ENCODE measurements around the gene ETNK1. TPM values are rescaled to one million over a fixed set of nuclear protein-coding genes. Genes with fewer than 3 reads are reported as not detected.

Gene ETNK1
- polyA plus RNA-seq, 2 of the 4 experiments (the other 2 are of a cell fraction), result 20.9 to 52.7 TPM

DNA sequence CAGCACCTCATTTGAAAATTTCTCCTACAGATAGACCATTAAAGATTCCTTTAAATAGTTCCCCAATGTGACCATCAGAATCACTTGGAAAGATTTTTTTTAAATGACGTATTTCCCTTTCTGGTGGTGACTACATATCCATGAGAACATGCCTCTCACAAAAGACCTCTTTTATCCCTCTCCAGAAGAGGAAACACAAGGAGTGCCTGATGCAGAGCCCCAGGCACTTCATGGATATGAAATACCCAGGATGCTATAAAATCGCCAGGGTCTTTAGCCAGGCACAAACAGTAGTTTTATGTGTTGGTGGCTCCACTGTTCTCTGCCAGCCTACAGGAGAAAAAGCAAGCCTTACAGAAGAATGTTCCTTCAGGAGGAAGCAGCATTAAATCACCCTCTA, 97.1 kb downstream of the ETNK1 start:
- 64% methylated on average over 2 of the region's 2 CpGs for WGBS (ENCODE audit: missing lambda C conversion rate)
- CTCF ChIA-PET, result no interaction called here
- H3K9me3 ChIP-seq, result no peaks in the 10 kb centered on the region
- FAIRE-seq (no peak), ATAC-seq (no peak), DNase-seq (ENCODE audit: low read depth in 1 of 2, low spot score in 1 of 2) (no peak)
- TF ChIP-seq EHMT2 (IDR thresholded peaks at IDR 0.05; ENCODE audit: low read depth) (no peak), KDM1A (IDR thresholded peaks at IDR 0.05; ENCODE audit: low read depth) (no peak), CEBPB (IDR thresholded peaks at IDR 0.05) (no peak), RAD21 (conservative IDR thresholded peaks at IDR 0.05 in 1 of 2, IDR thresholded peaks at IDR 0.05 in 1 of 2) (no peak), RFX5 (IDR thresholded peaks at IDR 0.05) (no peak), FOSB (CRISPR knock-in tag; IDR thresholded peaks at IDR 0.05) (no peak), MAFK (IDR thresholded peaks at IDR 0.05; ENCODE audit: partially characterized antibody) (no peak), TFCP2L1 (CRISPR knock-in tag; IDR thresholded peaks at IDR 0.05) (no peak), HOXA7 (CRISPR knock-in tag; IDR thresholded peaks at IDR 0.05) (no peak), ESRRA (IDR thresholded peaks at IDR 0.05; ENCODE audit: borderline replicate concordance, low read length) (no peak)
- H3K27ac ChIP-seq, result no peak overlapping the region
- no peak overlapping the region for H3K4me2 ChIP-seq
- H3K4me3 ChIP-seq, result no peak overlapping the region
- no peaks in the 10 kb centered on the region for H3K4me1 ChIP-seq
- POLR2A ChIA-PET, result no interaction called here

DNA sequence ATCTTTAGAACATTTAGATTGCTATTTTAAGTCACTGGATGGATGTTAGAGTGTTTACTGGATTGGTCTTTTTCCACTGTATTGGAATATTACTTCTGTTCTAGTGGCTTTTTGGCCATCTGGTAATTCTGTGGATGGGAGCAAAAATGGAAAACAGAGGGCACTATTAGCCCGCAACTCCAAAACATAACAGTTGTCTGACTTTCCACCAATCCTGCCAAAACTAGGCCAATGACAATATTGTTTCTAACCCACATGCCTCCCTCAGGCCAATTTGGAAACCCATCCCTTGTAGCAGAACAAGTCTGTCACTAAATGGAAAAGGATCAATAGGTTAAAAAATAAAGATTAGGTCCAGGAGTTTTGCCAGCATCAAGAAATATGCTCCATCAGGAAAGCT, 97.8 kb downstream of the ETNK1 start:
- TF ChIP-seq HDAC2 (IDR thresholded peaks at IDR 0.05), result no peak
- TF ChIP-seq SREBF2 (IDR thresholded peaks at IDR 0.05), result no peak
- TF ChIP-seq HOXA7 (CRISPR knock-in tag; IDR thresholded peaks at IDR 0.05), result no peak
- TF ChIP-seq SMC3 (IDR thresholded peaks at IDR 0.05), result no peak
- TF ChIP-seq RARB (CRISPR knock-in tag; IDR thresholded peaks at IDR 0.05), result no peak
- TF ChIP-seq, protein P1, sequence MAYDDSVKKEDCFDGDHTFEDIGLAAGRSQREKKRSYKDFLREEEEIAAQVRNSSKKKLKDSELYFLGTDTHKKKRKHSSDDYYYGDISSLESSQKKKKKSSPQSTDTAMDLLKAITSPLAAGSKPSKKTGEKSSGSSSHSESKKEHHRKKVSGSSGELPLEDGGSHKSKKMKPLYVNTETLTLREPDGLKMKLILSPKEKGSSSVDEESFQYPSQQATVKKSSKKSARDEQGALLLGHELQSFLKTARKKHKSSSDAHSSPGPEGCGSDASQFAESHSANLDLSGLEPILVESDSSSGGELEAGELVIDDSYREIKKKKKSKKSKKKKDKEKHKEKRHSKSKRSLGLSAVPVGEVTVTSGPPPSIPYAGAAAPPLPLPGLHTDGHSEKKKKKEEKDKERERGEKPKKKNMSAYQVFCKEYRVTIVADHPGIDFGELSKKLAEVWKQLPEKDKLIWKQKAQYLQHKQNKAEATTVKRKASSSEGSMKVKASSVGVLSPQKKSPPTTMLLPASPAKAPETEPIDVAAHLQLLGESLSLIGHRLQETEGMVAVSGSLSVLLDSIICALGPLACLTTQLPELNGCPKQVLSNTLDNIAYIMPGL (CRISPR knock-in tag; IDR thresholded peaks at IDR 0.05; ENCODE audit: borderline replicate concordance), result no peak
- TF ChIP-seq GATA3 (IDR thresholded peaks at IDR 0.05; ENCODE audit: borderline replicate concordance), result no peak
- no peak for TF ChIP-seq NR3C1 (IDR thresholded peaks at IDR 0.05)
- TF ChIP-seq, protein P2, sequence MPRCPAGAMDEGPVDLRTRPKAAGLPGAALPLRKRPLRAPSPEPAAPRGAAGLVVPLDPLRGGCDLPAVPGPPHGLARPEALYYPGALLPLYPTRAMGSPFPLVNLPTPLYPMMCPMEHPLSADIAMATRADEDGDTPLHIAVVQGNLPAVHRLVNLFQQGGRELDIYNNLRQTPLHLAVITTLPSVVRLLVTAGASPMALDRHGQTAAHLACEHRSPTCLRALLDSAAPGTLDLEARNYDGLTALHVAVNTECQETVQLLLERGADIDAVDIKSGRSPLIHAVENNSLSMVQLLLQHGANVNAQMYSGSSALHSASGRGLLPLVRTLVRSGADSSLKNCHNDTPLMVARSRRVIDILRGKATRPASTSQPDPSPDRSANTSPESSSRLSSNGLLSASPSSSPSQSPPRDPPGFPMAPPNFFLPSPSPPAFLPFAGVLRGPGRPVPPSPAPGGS (IDR thresholded peaks at IDR 0.05), result no peak
- no peak for TF ChIP-seq CHD4 (IDR thresholded peaks at IDR 0.05; ENCODE audit: borderline replicate concordance)
- TF ChIP-seq, protein P3, sequence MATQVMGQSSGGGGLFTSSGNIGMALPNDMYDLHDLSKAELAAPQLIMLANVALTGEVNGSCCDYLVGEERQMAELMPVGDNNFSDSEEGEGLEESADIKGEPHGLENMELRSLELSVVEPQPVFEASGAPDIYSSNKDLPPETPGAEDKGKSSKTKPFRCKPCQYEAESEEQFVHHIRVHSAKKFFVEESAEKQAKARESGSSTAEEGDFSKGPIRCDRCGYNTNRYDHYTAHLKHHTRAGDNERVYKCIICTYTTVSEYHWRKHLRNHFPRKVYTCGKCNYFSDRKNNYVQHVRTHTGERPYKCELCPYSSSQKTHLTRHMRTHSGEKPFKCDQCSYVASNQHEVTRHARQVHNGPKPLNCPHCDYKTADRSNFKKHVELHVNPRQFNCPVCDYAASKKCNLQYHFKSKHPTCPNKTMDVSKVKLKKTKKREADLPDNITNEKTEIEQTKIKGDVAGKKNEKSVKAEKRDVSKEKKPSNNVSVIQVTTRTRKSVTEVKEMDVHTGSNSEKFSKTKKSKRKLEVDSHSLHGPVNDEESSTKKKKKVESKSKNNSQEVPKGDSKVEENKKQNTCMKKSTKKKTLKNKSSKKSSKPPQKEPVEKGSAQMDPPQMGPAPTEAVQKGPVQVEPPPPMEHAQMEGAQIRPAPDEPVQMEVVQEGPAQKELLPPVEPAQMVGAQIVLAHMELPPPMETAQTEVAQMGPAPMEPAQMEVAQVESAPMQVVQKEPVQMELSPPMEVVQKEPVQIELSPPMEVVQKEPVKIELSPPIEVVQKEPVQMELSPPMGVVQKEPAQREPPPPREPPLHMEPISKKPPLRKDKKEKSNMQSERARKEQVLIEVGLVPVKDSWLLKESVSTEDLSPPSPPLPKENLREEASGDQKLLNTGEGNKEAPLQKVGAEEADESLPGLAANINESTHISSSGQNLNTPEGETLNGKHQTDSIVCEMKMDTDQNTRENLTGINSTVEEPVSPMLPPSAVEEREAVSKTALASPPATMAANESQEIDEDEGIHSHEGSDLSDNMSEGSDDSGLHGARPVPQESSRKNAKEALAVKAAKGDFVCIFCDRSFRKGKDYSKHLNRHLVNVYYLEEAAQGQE (IDR thresholded peaks at IDR 0.05), result no peak
- no peak for TF ChIP-seq CEBPB (IDR thresholded peaks at IDR 0.05)
- TF ChIP-seq FOXS1 (CRISPR knock-in tag; IDR thresholded peaks at IDR 0.05), result no peak
- TF ChIP-seq ESRRA (IDR thresholded peaks at IDR 0.05; ENCODE audit: borderline replicate concordance, low read length), result no peak
- TF ChIP-seq ZC3H11A (IDR thresholded peaks at IDR 0.05), result no peak
- Histone ChIP-seq H3K27ac (no peak overlapping the region), H3K4me2 (no peak overlapping the region), H3K4me1 (no peaks in the 10 kb centered on the region), H3K9me3 (no peaks in the 10 kb centered on the region), H3K4me3 (no peak overlapping the region)
- POLR2A ChIA-PET, result no interaction called here
- CTCF ChIA-PET, result no interaction called here
- DNase-seq (ENCODE audit: low read depth in 1 of 2, low spot score in 1 of 2), result no peak
- 82% methylated on average over 1 of the region's 1 CpG for WGBS (ENCODE audit: missing lambda C conversion rate)
- no peak for ATAC-seq
- FAIRE-seq, result no peak
